ENCODE results near the gene RPL22L1. TPM values are rescaled to one million over a fixed set of nuclear protein-coding genes. Genes with fewer than 3 reads are reported as not detected.

Gene RPL22L1
- total and polyA plus RNA-seq, 4 donors = 19.1 to 82.1 (median 40.6) TPM

DNA sequence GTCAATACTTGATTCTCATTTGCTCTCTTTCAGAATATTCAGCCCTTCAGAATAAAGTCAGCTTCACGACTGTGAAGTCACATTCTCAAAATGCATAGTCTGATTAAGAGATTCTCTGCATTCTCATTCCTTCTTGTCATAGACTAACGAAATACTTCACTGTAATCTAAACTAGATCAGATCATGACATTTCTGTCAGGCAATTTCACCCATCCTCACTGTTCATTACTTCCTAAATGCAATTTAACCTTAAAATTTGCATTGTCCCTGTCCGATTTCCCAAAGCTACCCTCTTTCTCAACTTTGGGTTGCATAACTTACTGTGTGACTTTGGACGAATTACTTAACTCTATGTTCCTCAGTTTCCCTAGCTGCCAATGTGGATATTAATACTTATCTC, 6.2 kb downstream of the RPL22L1 start:
- Histone ChIP-seq H3K27ac (ENCODE audit: low read depth in 1 of 2, low read length in 2 of 2) (no peak overlapping the region), H3K36me3 (ENCODE audit: control insufficient read depth in 4 of 4, insufficient read depth in 3 of 4, low read depth in 1 of 4, low read length in 3 of 4) (peaks cover 6 to 28% (median 26%) of the 10 kb centered on the region in 4 donors), H3K4me1 (ENCODE audit: control insufficient read depth in 4 of 4, insufficient read depth in 4 of 4, low read length in 3 of 4) (peaks cover 4 to 11% (median 6%) of the 10 kb centered on the region in 4 donors), H3K4me3 (ENCODE audit: low read depth in 1 of 3, low read length in 3 of 3) (no peak overlapping the region), H3K27me3 (ENCODE audit: control insufficient read depth in 4 of 4, insufficient read depth in 4 of 4, low read length in 3 of 4) (no peaks in the 10 kb centered on the region), H3K9ac (ENCODE audit: low read depth in 1 of 2, low read length in 2 of 2) (no peak overlapping the region), H3K9me3 (ENCODE audit: control insufficient read depth in 4 of 4, low read length in 3 of 4) (no peaks in the 10 kb centered on the region)
- WGBS = 67% methylated on average over 4 of the region's 4 CpGs
- TF ChIP-seq HNF4A (conservative IDR thresholded peaks at IDR 0.05) (peak in 1 of 2 donors; percentile 27), JUND (IDR thresholded peaks at IDR 0.05) (no peak)
- DNase-seq (ENCODE audit: low spot score) = no peak

DNA sequence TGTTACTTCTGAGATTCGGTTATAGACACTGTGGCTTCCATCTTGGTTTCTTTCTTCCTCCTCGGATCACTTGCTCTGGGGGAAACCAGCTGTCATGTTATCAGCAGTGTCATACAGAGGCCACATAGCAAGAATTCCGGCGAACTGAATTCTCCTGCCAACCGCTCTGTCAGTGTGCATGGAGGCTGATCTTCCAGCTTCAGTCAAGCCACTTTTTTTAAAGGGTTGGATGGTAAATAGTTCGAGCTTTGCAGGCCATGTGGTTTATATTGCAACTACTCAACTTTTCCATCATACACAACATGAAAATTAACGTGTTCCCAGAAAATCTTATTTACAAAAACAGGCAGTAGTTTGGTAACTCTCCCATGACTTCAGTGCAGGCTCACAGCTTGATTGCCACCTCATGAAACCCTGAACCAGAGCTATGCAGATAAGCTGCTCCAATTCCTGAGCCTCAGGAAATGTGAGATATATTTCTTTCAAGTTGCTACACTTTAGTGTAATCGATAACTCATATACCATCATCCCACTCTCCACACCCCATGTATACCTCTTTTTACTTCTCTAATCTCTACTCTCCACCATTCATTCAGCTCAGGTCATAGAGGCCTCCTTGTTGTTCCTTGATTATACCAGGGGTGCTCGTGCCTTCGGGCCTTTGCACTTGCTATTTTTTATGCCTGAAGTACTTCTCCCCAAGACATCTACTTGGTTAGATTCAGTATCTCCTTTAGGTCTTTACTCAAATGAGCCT, 7.2 kb downstream of the RPL22L1 start:
- Histone ChIP-seq H3K9me3 (ENCODE audit: control insufficient read depth in 4 of 4, low read length in 3 of 4) (no peaks in the 10 kb centered on the region), H3K27ac (ENCODE audit: low read depth in 1 of 2, low read length in 2 of 2) (no peak overlapping the region), H3K27me3 (ENCODE audit: control insufficient read depth in 4 of 4, insufficient read depth in 4 of 4, low read length in 3 of 4) (no peaks in the 10 kb centered on the region), H3K4me3 (ENCODE audit: low read depth in 1 of 3, low read length in 3 of 3) (no peak overlapping the region), H3K36me3 (ENCODE audit: control insufficient read depth in 4 of 4, insufficient read depth in 3 of 4, low read depth in 1 of 4, low read length in 3 of 4) (peaks cover 6 to 26% (median 25%) of the 10 kb centered on the region in 4 donors), H3K4me1 (ENCODE audit: control insufficient read depth in 4 of 4, insufficient read depth in 4 of 4, low read length in 3 of 4) (peaks cover 1 to 6% (median 4%) of the 10 kb centered on the region in 4 donors), H3K9ac (ENCODE audit: low read depth in 1 of 2, low read length in 2 of 2) (no peak overlapping the region)
- DNase-seq (ENCODE audit: low spot score) = no peak
- TF ChIP-seq, protein P1, sequence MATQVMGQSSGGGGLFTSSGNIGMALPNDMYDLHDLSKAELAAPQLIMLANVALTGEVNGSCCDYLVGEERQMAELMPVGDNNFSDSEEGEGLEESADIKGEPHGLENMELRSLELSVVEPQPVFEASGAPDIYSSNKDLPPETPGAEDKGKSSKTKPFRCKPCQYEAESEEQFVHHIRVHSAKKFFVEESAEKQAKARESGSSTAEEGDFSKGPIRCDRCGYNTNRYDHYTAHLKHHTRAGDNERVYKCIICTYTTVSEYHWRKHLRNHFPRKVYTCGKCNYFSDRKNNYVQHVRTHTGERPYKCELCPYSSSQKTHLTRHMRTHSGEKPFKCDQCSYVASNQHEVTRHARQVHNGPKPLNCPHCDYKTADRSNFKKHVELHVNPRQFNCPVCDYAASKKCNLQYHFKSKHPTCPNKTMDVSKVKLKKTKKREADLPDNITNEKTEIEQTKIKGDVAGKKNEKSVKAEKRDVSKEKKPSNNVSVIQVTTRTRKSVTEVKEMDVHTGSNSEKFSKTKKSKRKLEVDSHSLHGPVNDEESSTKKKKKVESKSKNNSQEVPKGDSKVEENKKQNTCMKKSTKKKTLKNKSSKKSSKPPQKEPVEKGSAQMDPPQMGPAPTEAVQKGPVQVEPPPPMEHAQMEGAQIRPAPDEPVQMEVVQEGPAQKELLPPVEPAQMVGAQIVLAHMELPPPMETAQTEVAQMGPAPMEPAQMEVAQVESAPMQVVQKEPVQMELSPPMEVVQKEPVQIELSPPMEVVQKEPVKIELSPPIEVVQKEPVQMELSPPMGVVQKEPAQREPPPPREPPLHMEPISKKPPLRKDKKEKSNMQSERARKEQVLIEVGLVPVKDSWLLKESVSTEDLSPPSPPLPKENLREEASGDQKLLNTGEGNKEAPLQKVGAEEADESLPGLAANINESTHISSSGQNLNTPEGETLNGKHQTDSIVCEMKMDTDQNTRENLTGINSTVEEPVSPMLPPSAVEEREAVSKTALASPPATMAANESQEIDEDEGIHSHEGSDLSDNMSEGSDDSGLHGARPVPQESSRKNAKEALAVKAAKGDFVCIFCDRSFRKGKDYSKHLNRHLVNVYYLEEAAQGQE (IDR thresholded peaks at IDR 0.05) = no peak
- TF ChIP-seq RXRA (IDR thresholded peaks at IDR 0.05) (no peak), SP1 (IDR thresholded peaks at IDR 0.05) (no peak), FOXA1 (IDR thresholded peaks at IDR 0.05) (no peak), RAD21 (IDR thresholded peaks at IDR 0.05) (no peak), GABPA (IDR thresholded peaks at IDR 0.05 in 1 of 2, conservative IDR thresholded peaks at IDR 0.05 in 1 of 2) (no peak)
- TF ChIP-seq, protein P2, sequence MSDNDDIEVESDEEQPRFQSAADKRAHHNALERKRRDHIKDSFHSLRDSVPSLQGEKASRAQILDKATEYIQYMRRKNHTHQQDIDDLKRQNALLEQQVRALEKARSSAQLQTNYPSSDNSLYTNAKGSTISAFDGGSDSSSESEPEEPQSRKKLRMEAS (IDR thresholded peaks at IDR 0.05) = no peak
- WGBS = 89% methylated on average over 10 of the region's 10 CpGs

DNA sequence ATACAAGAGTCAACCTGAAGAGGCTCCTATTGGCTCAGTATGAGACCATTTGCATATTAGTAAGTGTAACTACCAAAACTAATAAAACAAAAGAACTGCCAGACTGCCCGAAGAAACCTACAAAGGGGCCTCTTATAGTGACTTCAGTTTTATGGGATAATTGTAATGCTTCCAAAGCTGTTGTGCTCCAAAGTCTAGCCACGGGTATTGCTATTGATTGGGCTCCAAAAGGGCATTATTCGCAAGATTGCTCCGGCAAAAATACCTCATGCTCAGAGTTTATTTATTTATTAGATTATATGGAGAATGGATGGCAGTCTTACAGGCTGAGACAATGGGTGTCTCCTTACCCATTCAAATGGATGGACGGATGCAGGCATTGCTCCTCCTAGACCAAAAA, 11.4 kb downstream of the RPL22L1 start:
- WGBS = 42% methylated on average over 5 of the region's 5 CpGs
- TF ChIP-seq NR2F2 (IDR thresholded peaks at IDR 0.05) (no peak), SP1 (IDR thresholded peaks at IDR 0.05) (peak; percentile 14), RXRA (IDR thresholded peaks at IDR 0.05) (no peak), HNF4A (conservative IDR thresholded peaks at IDR 0.05) (peak; percentile 62 to 80)
- TF ChIP-seq, protein P3, sequence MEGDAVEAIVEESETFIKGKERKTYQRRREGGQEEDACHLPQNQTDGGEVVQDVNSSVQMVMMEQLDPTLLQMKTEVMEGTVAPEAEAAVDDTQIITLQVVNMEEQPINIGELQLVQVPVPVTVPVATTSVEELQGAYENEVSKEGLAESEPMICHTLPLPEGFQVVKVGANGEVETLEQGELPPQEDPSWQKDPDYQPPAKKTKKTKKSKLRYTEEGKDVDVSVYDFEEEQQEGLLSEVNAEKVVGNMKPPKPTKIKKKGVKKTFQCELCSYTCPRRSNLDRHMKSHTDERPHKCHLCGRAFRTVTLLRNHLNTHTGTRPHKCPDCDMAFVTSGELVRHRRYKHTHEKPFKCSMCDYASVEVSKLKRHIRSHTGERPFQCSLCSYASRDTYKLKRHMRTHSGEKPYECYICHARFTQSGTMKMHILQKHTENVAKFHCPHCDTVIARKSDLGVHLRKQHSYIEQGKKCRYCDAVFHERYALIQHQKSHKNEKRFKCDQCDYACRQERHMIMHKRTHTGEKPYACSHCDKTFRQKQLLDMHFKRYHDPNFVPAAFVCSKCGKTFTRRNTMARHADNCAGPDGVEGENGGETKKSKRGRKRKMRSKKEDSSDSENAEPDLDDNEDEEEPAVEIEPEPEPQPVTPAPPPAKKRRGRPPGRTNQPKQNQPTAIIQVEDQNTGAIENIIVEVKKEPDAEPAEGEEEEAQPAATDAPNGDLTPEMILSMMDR (IDR thresholded peaks at IDR 0.05; ENCODE audit: low read depth, low read length, missing input control) = no peak
- TF ChIP-seq, protein P4, sequence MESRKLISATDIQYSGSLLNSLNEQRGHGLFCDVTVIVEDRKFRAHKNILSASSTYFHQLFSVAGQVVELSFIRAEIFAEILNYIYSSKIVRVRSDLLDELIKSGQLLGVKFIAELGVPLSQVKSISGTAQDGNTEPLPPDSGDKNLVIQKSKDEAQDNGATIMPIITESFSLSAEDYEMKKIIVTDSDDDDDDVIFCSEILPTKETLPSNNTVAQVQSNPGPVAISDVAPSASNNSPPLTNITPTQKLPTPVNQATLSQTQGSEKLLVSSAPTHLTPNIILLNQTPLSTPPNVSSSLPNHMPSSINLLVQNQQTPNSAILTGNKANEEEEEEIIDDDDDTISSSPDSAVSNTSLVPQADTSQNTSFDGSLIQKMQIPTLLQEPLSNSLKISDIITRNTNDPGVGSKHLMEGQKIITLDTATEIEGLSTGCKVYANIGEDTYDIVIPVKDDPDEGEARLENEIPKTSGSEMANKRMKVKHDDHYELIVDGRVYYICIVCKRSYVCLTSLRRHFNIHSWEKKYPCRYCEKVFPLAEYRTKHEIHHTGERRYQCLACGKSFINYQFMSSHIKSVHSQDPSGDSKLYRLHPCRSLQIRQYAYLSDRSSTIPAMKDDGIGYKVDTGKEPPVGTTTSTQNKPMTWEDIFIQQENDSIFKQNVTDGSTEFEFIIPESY (IDR thresholded peaks at IDR 0.05) = no peak
- H3K4me3 ChIP-seq (ENCODE audit: low read depth in 1 of 3, low read length in 3 of 3) = no peak overlapping the region
- DNase-seq (ENCODE audit: low spot score) = no peak
- no peaks in the 10 kb centered on the region for H3K36me3 ChIP-seq (ENCODE audit: control insufficient read depth in 4 of 4, insufficient read depth in 3 of 4, low read depth in 1 of 4, low read length in 3 of 4)
- H3K9ac ChIP-seq (ENCODE audit: low read depth in 1 of 2, low read length in 2 of 2) = no peak overlapping the region
- no peaks in the 10 kb centered on the region for H3K9me3 ChIP-seq (ENCODE audit: control insufficient read depth in 4 of 4, low read length in 3 of 4)
- H3K27me3 ChIP-seq (ENCODE audit: control insufficient read depth in 4 of 4, insufficient read depth in 4 of 4, low read length in 3 of 4) = no peaks in the 10 kb centered on the region
- H3K27ac ChIP-seq (ENCODE audit: low read depth in 1 of 2, low read length in 2 of 2) = peak overlapping the region in 1 of 2 donors; percentile 9
- H3K4me1 ChIP-seq (ENCODE audit: control insufficient read depth in 4 of 4, insufficient read depth in 4 of 4, low read length in 3 of 4) = peaks cover 0 to 8% (median 4%) of the 10 kb centered on the region in 4 donors
